ENCODE results near the gene TRPV5. TPM values are rescaled to one million over a fixed set of nuclear protein-coding genes. Genes with fewer than 3 reads are reported as not detected.

Gene TRPV5
- total RNA-seq, 3 donors from 2014 or later, result 0.15 to 1.3 TPM; not detected in 1

DNA sequence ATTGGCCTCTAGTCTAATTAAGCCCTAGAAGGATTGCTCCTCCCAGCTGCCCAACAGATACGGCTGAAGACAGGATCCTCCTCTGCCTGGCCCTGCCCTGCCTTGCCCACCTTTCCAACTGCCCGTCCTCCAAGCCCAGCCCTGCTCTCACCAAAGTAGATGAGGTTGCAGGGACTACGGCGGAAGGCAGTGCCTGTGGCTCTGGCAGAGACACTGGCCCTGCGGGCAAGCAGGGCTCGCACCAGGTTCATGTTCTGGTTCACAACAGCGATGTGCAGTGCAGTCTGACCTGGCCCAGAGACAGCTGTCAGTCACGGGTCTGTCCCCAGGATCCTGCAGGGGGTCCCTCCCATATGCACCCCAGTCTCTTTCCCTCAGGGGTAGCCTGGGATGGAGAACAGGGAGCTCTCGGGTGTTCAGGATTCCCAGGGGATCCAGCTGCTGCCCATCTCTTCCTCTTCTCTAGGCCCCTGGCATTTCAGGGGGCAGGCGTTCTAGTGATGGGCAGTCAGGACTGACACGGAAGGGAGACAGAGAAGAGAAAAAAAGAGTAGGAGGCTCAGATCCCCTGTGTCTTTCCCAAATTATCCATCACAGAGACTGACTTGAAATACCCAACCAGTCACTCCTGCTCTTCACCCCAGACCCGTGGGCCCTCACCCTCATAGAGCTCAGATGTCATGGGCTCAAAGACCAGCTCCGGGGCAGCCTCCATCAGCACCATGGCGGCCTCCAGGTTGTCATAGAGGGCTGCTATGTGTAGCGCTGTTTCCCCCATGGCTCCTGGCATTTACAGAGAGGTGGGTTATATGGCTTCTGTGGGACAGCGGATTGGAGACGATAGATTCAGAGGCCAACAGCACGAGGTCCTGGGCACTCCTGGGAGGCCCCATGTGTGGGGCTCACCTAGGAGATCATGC is 56.3 kb downstream of the TRPV5 start:
- H3K27me3 ChIP-seq, result no peaks in the 10 kb centered on the region
- intact Hi-C loops (cut with DNase I; ENCODE audit: low total_unique reads), result no loop called here

GRCh38 chr7:142876236-142876960 is 57.1 kb downstream of the TRPV5 start:
- Histone ChIP-seq H3K9me3 (no peaks in the 10 kb centered on the region), H3K27ac (no peak overlapping the region), H3K27me3 (no peaks in the 10 kb centered on the region), H3K4me1 (no peaks in the 10 kb centered on the region), H3K4me3 (no peak overlapping the region), H3K36me3 (no peaks in the 10 kb centered on the region)
- intact Hi-C loops (cut with DNase I; ENCODE audit: low total_unique reads), result no loop called here
- TF ChIP-seq CTCF (IDR thresholded peaks at IDR 0.05) (no peak), POLR2AphosphoS5 (IDR thresholded peaks at IDR 0.05) (no peak), POLR2A (IDR thresholded peaks at IDR 0.05) (no peak)
- DNase-seq (ENCODE audit: low spot score in 2 of 2), result no peak

More for the DNA sequence above, 56.3 kb downstream of the TRPV5 start:
- Histone ChIP-seq H3K36me3 (no peaks in the 10 kb centered on the region), H3K9me3 (no peaks in the 10 kb centered on the region), H3K4me1 (no peaks in the 10 kb centered on the region), H3K4me3 (no peak overlapping the region), H3K27ac (no peak overlapping the region)
- no peak for DNase-seq (ENCODE audit: low spot score in 2 of 2)
- no peak for TF ChIP-seq POLR2AphosphoS5 (IDR thresholded peaks at IDR 0.05)
- no peak for TF ChIP-seq CTCF (IDR thresholded peaks at IDR 0.05)
- TF ChIP-seq POLR2A (IDR thresholded peaks at IDR 0.05), result no peak

- no peak overlapping the region for H3K27ac ChIP-seq
- no peaks in the 10 kb centered on the region for H3K27me3 ChIP-seq
- no peak for DNase-seq (ENCODE audit: low spot score in 2 of 2)
- H3K4me1 ChIP-seq, result no peaks in the 10 kb centered on the region
- no peak for TF ChIP-seq POLR2AphosphoS5 (IDR thresholded peaks at IDR 0.05)
- intact Hi-C loops (cut with DNase I; ENCODE audit: low total_unique reads), result loop anchor here (2.0 kb wide), 1 partner anchor 13 kb away; no protein-coding TSS in a partner anchor
- H3K36me3 ChIP-seq, result no peaks in the 10 kb centered on the region
- no peak overlapping the region for H3K4me3 ChIP-seq
- no peaks in the 10 kb centered on the region for H3K9me3 ChIP-seq
Measured at GRCh38 chr7:142875456-142875855, 58.1 kb downstream of the TRPV5 start.

DNA sequence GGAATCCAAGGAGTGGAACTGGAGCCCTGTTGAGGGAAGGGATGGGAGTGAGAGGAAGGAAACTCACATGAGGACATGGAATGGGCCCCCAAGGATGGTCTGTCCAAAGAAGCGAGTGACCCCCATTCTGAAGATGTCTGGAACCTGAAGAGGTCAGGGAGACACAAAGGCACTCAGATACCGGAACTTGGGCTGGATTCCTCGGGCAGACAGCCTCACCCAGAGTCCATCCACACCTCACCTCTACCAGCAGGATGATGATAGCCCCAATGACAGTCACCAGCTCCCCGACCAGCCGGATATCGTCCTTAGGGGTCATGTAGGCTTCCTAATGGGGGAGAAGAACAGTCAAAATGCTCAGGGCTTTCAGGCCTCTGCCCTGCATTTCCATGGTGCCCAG is 58.7 kb downstream of the TRPV5 start:
- H3K4me3 ChIP-seq, result no peak overlapping the region
- no peaks in the 10 kb centered on the region for H3K9me3 ChIP-seq
- no peaks in the 10 kb centered on the region for H3K36me3 ChIP-seq
- H3K27me3 ChIP-seq, result no peaks in the 10 kb centered on the region
- H3K27ac ChIP-seq, result no peak overlapping the region
- no peaks in the 10 kb centered on the region for H3K4me1 ChIP-seq
- TF ChIP-seq CTCF (IDR thresholded peaks at IDR 0.05) (no peak), POLR2A (IDR thresholded peaks at IDR 0.05) (no peak), POLR2AphosphoS5 (IDR thresholded peaks at IDR 0.05) (no peak)
- DNase-seq (ENCODE audit: low spot score in 2 of 2), result no peak
- intact Hi-C loops (cut with DNase I; ENCODE audit: low total_unique reads), result loop anchor here (2.0 kb wide), 1 partner anchor 14 kb away; no protein-coding TSS in a partner anchor

- Histone ChIP-seq H3K36me3 (no peaks in the 10 kb centered on the region), H3K27me3 (no peaks in the 10 kb centered on the region), H3K9me3 (no peaks in the 10 kb centered on the region), H3K27ac (no peak overlapping the region), H3K4me1 (no peaks in the 10 kb centered on the region), H3K4me3 (no peak overlapping the region)
- intact Hi-C loops (cut with DNase I; ENCODE audit: low total_unique reads), result loop anchor here (2.0 kb wide), 1 partner anchor 14 kb away; no protein-coding TSS in a partner anchor
- no peak for TF ChIP-seq POLR2A (IDR thresholded peaks at IDR 0.05)
- TF ChIP-seq CTCF (IDR thresholded peaks at IDR 0.05), result no peak
- no peak for TF ChIP-seq POLR2AphosphoS5 (IDR thresholded peaks at IDR 0.05)
- no peak for DNase-seq (ENCODE audit: low spot score in 2 of 2)
Measured at GRCh38 chr7:142874409-142874808, 59.1 kb downstream of the TRPV5 start.
